Activated CD4-positive, alpha-beta T cell treated with anti-CD3 and anti-CD28 coated beads, Interleukin-2, amount 50 U/mL, for 16 hours (primary cell): ENCODE data around the gene LHX8.

Experiments used
- DNase-seq: peaks from one replicate; pipeline ENCODE4 v3.0.0-alpha.2; 2020

Gene LHX8

GRCh38 chr1:75208862-75209261 is 74.7 kb downstream of the LHX8 start:
- DNase-seq = no peak
